ENCODE results near the gene MAP7D1. TPM values are rescaled to one million over a fixed set of nuclear protein-coding genes. Genes with fewer than 3 reads are reported as not detected.
A peak's percentile ranks its signal among the peaks of the same experiment; 100 is the strongest.

Gene MAP7D1
- polyA plus RNA-seq, 1 of the 3 experiments (the other 2 are of a cell fraction) = 69.9 TPM

DNA sequence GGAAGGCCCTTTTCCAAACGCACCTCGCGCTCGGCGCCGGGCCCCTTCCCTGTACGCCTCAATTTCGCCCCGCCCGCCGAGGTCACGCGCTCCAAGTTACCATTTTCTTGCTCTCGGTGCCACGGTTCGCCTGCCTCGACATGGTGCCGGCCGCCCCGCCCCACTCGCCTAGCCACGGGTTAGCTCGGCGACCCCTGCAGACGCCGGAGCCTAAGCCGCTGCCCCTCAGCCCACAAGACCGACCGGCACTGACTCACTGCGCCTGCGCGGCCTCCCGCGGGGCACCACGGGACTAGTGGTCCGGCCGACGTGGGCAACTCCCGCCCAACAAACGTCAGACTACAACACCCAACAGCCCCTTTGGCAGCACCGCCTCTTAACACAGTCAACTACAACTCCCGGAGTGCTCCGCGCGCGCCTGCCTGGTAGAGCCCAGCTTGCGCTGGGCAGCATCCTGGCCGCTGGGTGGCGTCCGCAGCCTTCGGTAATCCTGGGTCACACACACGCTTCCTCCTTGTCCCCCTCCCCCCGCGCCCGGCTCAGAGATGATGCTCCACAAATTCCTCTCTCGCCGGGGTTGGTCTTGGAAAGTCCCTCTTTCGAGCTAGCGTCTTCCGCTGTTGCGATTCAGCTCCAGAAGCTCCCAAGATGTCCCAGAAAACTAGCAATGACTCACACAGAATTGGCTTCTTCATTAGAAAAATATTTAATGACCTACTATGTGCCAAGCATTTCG, 6.6 kb upstream of the MAP7D1 start, which contains the start of gene TRAPPC3 (continued):
- TF ChIP-seq MXI1 (IDR thresholded peaks at IDR 0.05; ENCODE audit: low read depth, low read length) (peak; percentile 77; the same call in 1 of the 2 replicates), REST (IDR thresholded peaks at IDR 0.05; ENCODE audit: low read depth, low read length) (no peak), TEAD4 (IDR thresholded peaks at IDR 0.05; ENCODE audit: borderline replicate concordance, insufficient read depth) (peak; percentile 56; the same call in 1 of the 2 replicates), YY1 (IDR thresholded peaks at IDR 0.05; ENCODE audit: low read depth) (0 out of 2 replicates have a peak, but pooled peaks have one; percentile 4), MAX (IDR thresholded peaks at IDR 0.05; ENCODE audit: low read depth) (peak; percentile 80), EZH2phosphoT487 (IDR thresholded peaks at IDR 0.05; ENCODE audit: borderline replicate concordance, low read depth) (no peak), SIN3A (IDR thresholded peaks at IDR 0.05; ENCODE audit: borderline replicate concordance, low read depth, low read length) (peak; percentile 78; the same call in 1 of the 2 replicates), JUND (IDR thresholded peaks at IDR 0.05) (peak; percentile 70; the same call in 1 of the 2 replicates)

DNA sequence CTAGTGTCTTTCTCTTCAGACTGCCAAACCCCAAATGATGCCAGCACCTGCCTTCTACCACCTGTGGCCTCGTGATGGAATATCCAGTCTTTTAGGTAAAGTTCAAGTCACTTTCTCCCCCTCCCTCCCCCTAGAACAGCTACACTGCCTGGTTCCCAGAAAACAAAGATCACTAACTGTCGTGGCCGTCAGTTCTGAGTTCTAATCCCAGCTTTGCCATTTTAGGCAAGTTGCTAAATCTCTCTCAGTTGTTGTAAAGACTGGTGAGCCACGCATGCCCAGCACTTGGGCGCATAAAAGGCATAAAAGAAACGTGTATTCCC, 6.0 kb upstream of the MAP7D1 start:
- Histone ChIP-seq H3K4me1 (ENCODE audit: control insufficient read depth in 1 of 2, insufficient read depth in 2 of 2, low read depth in 1 of 2, low read length in 1 of 2) (peaks cover 30% of the 10 kb centered on the region in 2 experiments), H3K9me3 (no peaks in the 10 kb centered on the region), H4K20me1 (ENCODE audit: insufficient read depth) (no peaks in the 10 kb centered on the region), H3K9ac (peak overlapping the region; percentile 74), H3K36me3 (replicated peaks in 1 of 2; ENCODE audit: control insufficient read depth in 1 of 2, insufficient read depth in 2 of 2, low read length in 1 of 2) (peaks cover 0 to 5% of the 10 kb centered on the region in 2 experiments), H3K27ac (ENCODE audit: low read depth in 2 of 2, low read length in 1 of 2) (peak overlapping the region; percentile 97 to 98), H3K79me2 (ENCODE audit: insufficient read depth) (peaks cover 47% of the 10 kb centered on the region), H3K4me3 (ENCODE audit: low read depth in 2 of 2, low read length in 1 of 2) (no peak overlapping the region), H3F3A (replicated peaks; ENCODE audit: insufficient read depth) (peaks cover 19% of the 10 kb centered on the region), H2AFZ (ENCODE audit: low read depth) (no peak overlapping the region; the same call in 1 of the 2 replicates), H3K27me3 (ENCODE audit: insufficient read depth) (no peaks in the 10 kb centered on the region), H3K4me2 (peak overlapping the region; percentile 79), H3K9me2 (no peaks in the 10 kb centered on the region)
- ChIA-PET CTCF (interaction anchor here (0.6 to 4.8 kb wide), 63 partner anchors 10 to 366 kb away, joined by 3 to 143 read pairs (median 6); partner anchors contain the start of genes SH3D21, TEKT2 and THRAP3), POLR2A (interaction anchor here (1.1 to 2.4 kb wide), 5 partner anchors 11 to 157 kb away, joined by 3 to 13 read pairs (median 5); partner anchors contain the start of genes SH3D21 and THRAP3)
- 52% methylated on average over 6 of the region's 6 CpGs for WGBS (ENCODE audit: low lambda C conversion rate)
- TF ChIP-seq RAD21 (IDR thresholded peaks at IDR 0.05; ENCODE audit: low read length) = no peak
- no peak for TF ChIP-seq RXRA (IDR thresholded peaks at IDR 0.05; ENCODE audit: borderline replicate concordance, low read depth)
- TF ChIP-seq ELF1 (IDR thresholded peaks at IDR 0.05) = no peak
- TF ChIP-seq, protein P1, sequence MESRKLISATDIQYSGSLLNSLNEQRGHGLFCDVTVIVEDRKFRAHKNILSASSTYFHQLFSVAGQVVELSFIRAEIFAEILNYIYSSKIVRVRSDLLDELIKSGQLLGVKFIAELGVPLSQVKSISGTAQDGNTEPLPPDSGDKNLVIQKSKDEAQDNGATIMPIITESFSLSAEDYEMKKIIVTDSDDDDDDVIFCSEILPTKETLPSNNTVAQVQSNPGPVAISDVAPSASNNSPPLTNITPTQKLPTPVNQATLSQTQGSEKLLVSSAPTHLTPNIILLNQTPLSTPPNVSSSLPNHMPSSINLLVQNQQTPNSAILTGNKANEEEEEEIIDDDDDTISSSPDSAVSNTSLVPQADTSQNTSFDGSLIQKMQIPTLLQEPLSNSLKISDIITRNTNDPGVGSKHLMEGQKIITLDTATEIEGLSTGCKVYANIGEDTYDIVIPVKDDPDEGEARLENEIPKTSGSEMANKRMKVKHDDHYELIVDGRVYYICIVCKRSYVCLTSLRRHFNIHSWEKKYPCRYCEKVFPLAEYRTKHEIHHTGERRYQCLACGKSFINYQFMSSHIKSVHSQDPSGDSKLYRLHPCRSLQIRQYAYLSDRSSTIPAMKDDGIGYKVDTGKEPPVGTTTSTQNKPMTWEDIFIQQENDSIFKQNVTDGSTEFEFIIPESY (IDR thresholded peaks at IDR 0.05; ENCODE audit: borderline replicate concordance, low read depth) = no peak
- no peak for TF ChIP-seq FOSL2 (IDR thresholded peaks at IDR 0.05; ENCODE audit: borderline replicate concordance, low read depth)
- no peak for TF ChIP-seq TCF12 (IDR thresholded peaks at IDR 0.05)
- no peak for TF ChIP-seq EZH2phosphoT487 (IDR thresholded peaks at IDR 0.05; ENCODE audit: borderline replicate concordance, low read depth)
- TF ChIP-seq EP300 (IDR thresholded peaks at IDR 0.05; ENCODE audit: borderline replicate concordance in 1 of 2, low read depth in 1 of 2, low read length in 1 of 2) = no peak
- TF ChIP-seq CHD2 (IDR thresholded peaks at IDR 0.05; ENCODE audit: low read length, partially characterized antibody) = no peak
- TF ChIP-seq FOXM1 (IDR thresholded peaks at IDR 0.05; ENCODE audit: low read depth) = no peak
- TF ChIP-seq CTCF (IDR thresholded peaks at IDR 0.05) = no peak
- no peak for TF ChIP-seq GATA2 (CRISPR knock-in tag; IDR thresholded peaks at IDR 0.05)
- no peak for DNase-seq

Data from SK-N-SH (cell line).